Sigmoid colon (tissue), 7 donors: ENCODE measurements around the gene TNS1. TPM values are rescaled to one million over a fixed set of nuclear protein-coding genes. Genes with fewer than 3 reads are reported as not detected.

Source experiments
- DNase-seq: peaks from one replicate; pipeline ENCODE4 v3.0.0-alpha.2; 2019
- H3K27ac ChIP-seq, 4 donors: fragments of 200-600 bp; sonication (generic); one replicate each; pipeline ENCODE4 v1.5.1; 2016 to 2019; ENCODE audit warnings: mild to moderate bottlenecking in 1 of 4
- H3K27me3 ChIP-seq, 3 donors: fragments of 200-600 bp; sonication (generic); one replicate each; pipeline ENCODE4 v1.5.1; 2019; ENCODE audit warnings: mild to moderate bottlenecking in 1 of 3
- H3K36me3 ChIP-seq, 4 donors: fragments of 200-600 bp; sonication (generic); one replicate each; pipeline ENCODE4 v1.5.1; 2016 to 2019
- H3K4me1 ChIP-seq, 4 donors: fragments of 200-600 bp; sonication (generic); one replicate each; pipeline ENCODE4 v1.5.1; 2017 to 2019
- H3K4me3 ChIP-seq, 4 donors: fragments of 200-600 bp; sonication (generic); one replicate each; pipeline ENCODE4 v1.5.1; 2017 to 2019; ENCODE audit warnings: mild to moderate bottlenecking in 2 of 4, moderate library complexity in 1 of 4
- H3K9me3 ChIP-seq, 4 donors: fragments of 200-600 bp in 3 of 4; sonication (generic) in 3 of 4; one replicate each; pipeline versions ENCODE4 v1.5.1 to v1.6.1; 2013 to 2019
- CTCF ChIP-seq, 4 experiments: fragments of 450-650 bp in 3 of 4; fragments of 200-600 bp in 1 of 4; IDR thresholded peaks; one replicate each; pipeline ENCODE4 v1.5.1; 2016 to 2019; ENCODE audit warnings: antibody characterized with exemption in 4 of 4, mild to moderate bottlenecking in 3 of 4, moderate library complexity in 2 of 4
- EP300 ChIP-seq, 4 donors: sonication (generic); formaldehyde crosslinking; IDR thresholded peaks; one replicate each; pipeline ENCODE4 v1.6.1; 2017; ENCODE audit warnings: antibody characterized with exemption in 4 of 4
- POLR2A ChIP-seq, 2 donors: fragments of 450-650 bp; IDR thresholded peaks; one replicate each; pipeline ENCODE4 v1.6.1; 2016; ENCODE audit warnings: antibody characterized with exemption in 2 of 2, mild to moderate bottlenecking in 2 of 2, moderate library complexity in 2 of 2
- POLR2AphosphoS5 ChIP-seq, 4 donors: sonication (generic); formaldehyde crosslinking; IDR thresholded peaks; one replicate each; pipeline ENCODE4 v1.6.1; 2017; ENCODE audit warnings: antibody characterized with exemption in 4 of 4
- WGBS, 2 donors: extraction: QIAGEN DNeasy Blood & Tissue Kit; methylation state at CpG; one replicate each; pipeline ENCODE4 v1.1.7; 2013; 5-methylcytosine and 5-hydroxymethylcytosine counted together
- intact Hi-C: fragments of 100-400 bp; cut with DNase I; formaldehyde crosslinking; loops from one replicate; pipeline ENCODE4 v1.15.1; 2023
- polyA plus RNA-seq, 3 donors: library from polyadenylated mRNA; stranded (reverse); fragments of 200-250 nt; gene quantifications; one replicate each; pipeline ENCODE4 v1.2.3, GENCODE V29; 2013
- total RNA-seq, 4 donors: library from RNA; depleted of rRNA; stranded (reverse); fragments of >200 nt; gene quantifications; one replicate each; pipeline ENCODE4 v1.1.0, GENCODE V29; 2016
- donor health status: healthy with polysubstance abuse.
- donor health status: Bipolar disorder and iron deficiency.
- donor health status: healthy.

Gene TNS1
- total and polyA plus RNA-seq, 7 donors, result 3.7 to 1,607 (median 444) TPM

GRCh38 chr2:217807025-217807424 is 195.8 kb downstream of the TNS1 start:
- Histone ChIP-seq H3K4me3 (no peak overlapping the region), H3K9me3 (no peaks in the 10 kb centered on the region), H3K27me3 (no peaks in the 10 kb centered on the region), H3K36me3 (peaks cover 53 to 92% (median 90%) of the 10 kb centered on the region in 4 donors), H3K27ac (peak overlapping the region; percentile 70 to 80 (median 76)), H3K4me1 (peaks cover 0 to 92% (median 73%) of the 10 kb centered on the region in 4 donors)
- DNase-seq, result no peak
- no peak for TF ChIP-seq POLR2AphosphoS5 (IDR thresholded peaks at IDR 0.05)
- no peak for TF ChIP-seq CTCF (IDR thresholded peaks at IDR 0.05)
- no peak for TF ChIP-seq EP300 (IDR thresholded peaks at IDR 0.05)
- TF ChIP-seq POLR2A (IDR thresholded peaks at IDR 0.05), result no peak
- intact Hi-C loops, result no loop called here
- 46 to 54% methylated on average over 3 of the region's 3 CpGs for WGBS, 2 donors

- Histone ChIP-seq H3K4me1 (peaks cover 0 to 92% (median 76%) of the 10 kb centered on the region in 4 donors), H3K27ac (peak overlapping the region; percentile 70 to 80 (median 76)), H3K36me3 (peaks cover 47 to 92% (median 87%) of the 10 kb centered on the region in 4 donors), H3K9me3 (no peaks in the 10 kb centered on the region), H3K27me3 (no peaks in the 10 kb centered on the region), H3K4me3 (no peak overlapping the region)
- intact Hi-C loops, result no loop called here
- no peak for DNase-seq
- 78 to 83% methylated on average over 3 of the region's 3 CpGs for WGBS, 2 donors
- no peak for TF ChIP-seq POLR2A (IDR thresholded peaks at IDR 0.05)
- TF ChIP-seq POLR2AphosphoS5 (IDR thresholded peaks at IDR 0.05), result no peak
- TF ChIP-seq EP300 (IDR thresholded peaks at IDR 0.05), result no peak
Measured at GRCh38 chr2:217806482-217806765, 196.4 kb downstream of the TNS1 start.

GRCh38 chr2:217805668-217806481 is 196.9 kb downstream of the TNS1 start:
- peak; percentile 25 for DNase-seq
- Histone ChIP-seq H3K9me3 (no peaks in the 10 kb centered on the region), H3K27ac (peak overlapping the region; percentile 70 to 80 (median 76)), H3K27me3 (no peaks in the 10 kb centered on the region), H3K4me1 (peaks cover 0 to 92% (median 80%) of the 10 kb centered on the region in 4 donors), H3K36me3 (peaks cover 42 to 92% (median 85%) of the 10 kb centered on the region in 4 donors), H3K4me3 (no peak overlapping the region)
- whole genome bisulfite sequencing, 2 donors, result 90% methylated on average over 8 of the region's 8 CpGs
- TF ChIP-seq POLR2AphosphoS5 (IDR thresholded peaks at IDR 0.05) (peak in 1 of 4 donors; percentile 8), CTCF (IDR thresholded peaks at IDR 0.05) (no peak)
- intact Hi-C loops, result no loop called here

GRCh38 chr2:217804791-217805667 is 197.8 kb downstream of the TNS1 start:
- Histone ChIP-seq H3K9me3 (no peaks in the 10 kb centered on the region), H3K4me3 (no peak overlapping the region), H3K4me1 (peaks cover 0 to 88% (median 79%) of the 10 kb centered on the region in 4 donors), H3K27me3 (no peaks in the 10 kb centered on the region), H3K36me3 (peaks cover 35 to 92% (median 84%) of the 10 kb centered on the region in 4 donors), H3K27ac (peak overlapping the region; percentile 70 to 80 (median 76))
- peak; percentile 62 for DNase-seq
- intact Hi-C loops, result no loop called here
- 41 to 69% methylated on average over 9 of the region's 9 CpGs for WGBS, 2 donors
- TF ChIP-seq POLR2AphosphoS5 (IDR thresholded peaks at IDR 0.05) (no peak), POLR2A (IDR thresholded peaks at IDR 0.05) (no peak), EP300 (IDR thresholded peaks at IDR 0.05) (no peak), CTCF (IDR thresholded peaks at IDR 0.05) (no peak)

DNA sequence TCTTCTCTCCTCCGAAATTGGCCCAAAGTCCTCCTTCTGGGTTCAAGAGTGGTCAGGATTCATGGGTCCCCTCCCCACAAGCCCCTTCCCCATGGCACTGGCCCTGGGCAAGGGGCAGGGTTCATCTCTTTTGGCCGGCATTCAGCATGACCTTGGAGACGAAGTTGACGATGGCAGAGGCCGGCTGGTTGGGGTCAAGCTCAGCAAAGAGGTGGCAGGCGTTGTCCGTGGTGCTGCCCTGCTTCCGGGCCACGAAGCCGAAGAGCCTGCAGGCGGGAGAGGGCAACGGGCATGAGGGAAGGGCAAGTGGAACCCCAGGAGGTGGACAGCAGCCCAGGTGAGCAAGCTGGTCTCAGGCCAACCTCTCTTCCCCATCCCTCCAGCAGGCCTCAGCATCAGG is 198.5 kb downstream of the TNS1 start:
- Histone ChIP-seq H3K4me1 (peaks cover 0 to 86% (median 79%) of the 10 kb centered on the region in 4 donors), H3K9me3 (no peaks in the 10 kb centered on the region), H3K4me3 (no peak overlapping the region), H3K36me3 (peaks cover 29 to 91% (median 77%) of the 10 kb centered on the region in 4 donors), H3K27ac (peak overlapping the region; percentile 70 to 80 (median 76)), H3K27me3 (no peaks in the 10 kb centered on the region)
- intact Hi-C loops, result no loop called here
- no peak for TF ChIP-seq CTCF (IDR thresholded peaks at IDR 0.05)
- no peak for TF ChIP-seq EP300 (IDR thresholded peaks at IDR 0.05)
- no peak for TF ChIP-seq POLR2A (IDR thresholded peaks at IDR 0.05)
- TF ChIP-seq POLR2AphosphoS5 (IDR thresholded peaks at IDR 0.05), result no peak
- peak; percentile 67 for DNase-seq
- 87 to 88% methylated on average over 12 of the region's 12 CpGs for WGBS, 2 donors
